NCI-H187 (cell line): ENCODE data around the gene ATP8A1.
"Not testable (repeated sequence)": the region's sequence is repeated elsewhere in the genome, so short reads cannot be mapped to it uniquely, and the experiment has no call there.

Experiments used
- DNase-seq, 2 experiments: peaks; one replicate each; lab custom pipeline; 2025; lab: John Stamatoyannopoulos, UW

ATP8A1 gene

DNA sequence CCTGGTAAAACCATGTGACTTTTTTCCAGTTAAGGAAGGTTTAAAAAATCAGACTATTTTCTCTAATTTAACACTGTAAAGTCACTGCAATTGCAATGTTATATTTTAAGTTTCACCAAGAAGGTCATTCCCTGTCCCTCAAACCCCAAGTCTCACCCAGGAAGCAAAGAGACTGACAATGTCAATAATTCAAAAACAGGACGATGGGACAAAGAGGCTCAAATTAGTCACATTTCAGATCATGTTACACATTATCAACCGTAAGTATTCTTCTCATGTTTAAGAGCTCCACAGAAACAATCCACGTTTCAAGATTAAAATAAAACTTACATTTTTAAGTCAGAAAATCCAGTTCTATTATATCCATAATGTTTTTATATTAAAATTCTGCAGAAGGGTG is 246.5 kb downstream of the ATP8A1 start:
- DNase-seq = no peak

DNA sequence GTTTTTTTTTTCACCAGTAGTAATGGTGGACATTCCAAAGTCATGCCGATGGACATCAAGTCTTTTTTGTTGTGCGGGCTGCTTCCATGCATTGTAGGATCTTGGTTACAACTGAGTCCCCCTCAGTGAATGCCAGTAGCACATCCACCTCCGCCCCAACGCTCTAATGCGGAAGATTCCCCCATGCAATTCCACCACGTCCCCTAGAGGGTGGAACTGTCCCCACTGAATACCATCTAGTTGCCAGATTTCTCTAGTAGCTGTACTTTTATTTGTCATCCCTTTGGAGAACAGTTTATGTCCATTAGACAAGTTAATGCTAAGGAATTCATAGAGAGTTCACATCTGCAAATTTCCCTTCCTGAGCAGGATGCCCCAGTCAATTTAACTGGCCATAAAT is 252.9 kb downstream of the ATP8A1 start:
- DNase-seq = no peak

DNA sequence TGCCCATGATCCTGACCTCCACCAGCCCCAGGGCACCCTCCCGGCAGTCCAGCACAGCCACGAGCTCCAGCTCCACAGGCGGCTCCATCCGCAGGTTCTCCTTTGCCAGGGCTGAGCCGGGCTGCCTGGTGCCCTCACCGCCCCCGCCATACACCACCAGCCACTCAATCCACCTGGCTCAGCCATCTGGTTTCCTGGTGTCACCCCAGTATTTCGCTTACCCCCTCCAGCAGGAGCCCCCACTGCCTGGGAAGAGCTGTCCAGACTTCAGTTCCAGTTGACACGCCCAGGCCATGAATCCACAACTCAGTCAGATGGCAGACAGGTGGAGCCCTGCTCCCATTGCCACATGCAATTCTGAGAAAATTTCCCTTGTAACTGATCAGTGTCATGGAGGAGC is 255.7 kb downstream of the ATP8A1 start:
- DNase-seq = no peak

DNA sequence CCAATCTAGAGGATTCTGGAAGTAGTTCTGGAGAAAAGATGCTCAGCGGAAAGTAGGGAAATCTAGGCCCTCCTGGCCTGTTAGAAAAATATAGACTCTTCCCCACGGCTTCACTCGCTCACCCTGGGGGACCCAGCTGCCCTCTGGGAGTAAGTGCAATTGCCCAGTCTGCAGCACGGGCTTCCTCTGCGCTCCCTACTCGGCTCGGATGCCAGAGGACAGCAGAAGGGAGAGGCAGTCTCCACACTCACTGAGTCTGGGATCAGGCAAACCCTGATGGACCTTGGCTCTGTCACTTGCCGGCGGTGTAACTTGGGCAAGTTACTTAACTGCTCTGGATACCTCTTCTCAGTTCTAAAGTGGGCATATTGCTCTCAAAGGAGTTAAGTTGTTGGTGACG is 257.5 kb downstream of the ATP8A1 start:
- DNase-seq = no peak

DNA sequence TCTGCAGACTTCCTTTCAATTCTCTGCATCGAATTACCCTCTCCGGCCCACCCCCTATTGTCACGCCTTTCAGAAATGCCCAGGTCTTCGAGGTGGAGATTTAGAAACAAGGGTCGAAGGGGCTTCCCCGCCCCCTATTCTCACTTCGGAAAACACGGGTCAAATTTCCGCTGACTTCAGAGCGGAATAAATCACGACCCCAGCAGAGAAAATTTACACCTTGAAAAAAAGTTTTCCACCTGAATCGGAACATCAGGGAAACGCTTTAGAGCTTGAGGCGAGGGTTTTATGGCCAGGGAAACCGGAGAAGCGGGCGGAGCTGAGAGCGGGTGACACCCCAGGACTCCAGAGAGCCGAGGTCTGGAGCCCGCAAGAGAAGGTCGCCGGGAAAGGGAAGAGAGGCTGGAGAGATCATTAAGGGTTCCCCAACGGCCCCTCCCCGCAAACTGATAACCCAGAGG is 258.0 kb downstream of the ATP8A1 start:
- DNase-seq = no peak

DNA sequence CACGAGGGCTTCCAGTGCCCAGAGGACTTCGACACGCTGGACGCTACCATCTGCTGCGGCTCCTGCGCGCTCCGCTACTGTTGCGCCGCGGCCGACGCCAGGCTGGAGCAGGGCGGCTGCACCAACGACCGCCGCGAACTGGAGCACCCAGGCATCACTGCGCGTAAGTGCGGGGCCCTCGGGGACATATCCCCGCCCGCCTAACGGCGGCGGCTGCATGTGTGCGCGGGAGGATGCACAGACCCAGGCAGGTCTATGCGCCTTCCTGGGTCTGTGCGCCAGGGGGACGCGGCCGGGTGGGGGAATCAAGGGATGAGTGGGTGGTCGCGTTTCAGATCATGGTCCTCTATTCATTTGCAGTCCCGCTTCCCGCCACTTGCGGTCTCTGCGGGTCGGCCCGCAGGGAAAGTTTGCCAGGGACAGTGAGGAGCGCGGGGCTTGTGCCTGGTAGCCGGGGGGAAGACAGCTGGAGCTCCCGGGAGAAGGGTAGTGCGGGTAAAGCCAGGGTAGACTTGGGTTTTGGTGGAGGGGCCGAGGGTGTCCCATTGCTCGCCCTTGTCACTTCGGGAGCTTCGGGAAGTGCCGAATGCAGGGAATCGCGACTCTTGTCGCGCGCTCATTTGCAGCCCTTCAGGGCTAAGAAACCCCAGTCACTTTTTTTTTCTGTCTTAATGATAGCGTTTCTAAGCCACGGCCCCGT is 258.6 kb downstream of the ATP8A1 start:
- DNase-seq = no peak

DNA sequence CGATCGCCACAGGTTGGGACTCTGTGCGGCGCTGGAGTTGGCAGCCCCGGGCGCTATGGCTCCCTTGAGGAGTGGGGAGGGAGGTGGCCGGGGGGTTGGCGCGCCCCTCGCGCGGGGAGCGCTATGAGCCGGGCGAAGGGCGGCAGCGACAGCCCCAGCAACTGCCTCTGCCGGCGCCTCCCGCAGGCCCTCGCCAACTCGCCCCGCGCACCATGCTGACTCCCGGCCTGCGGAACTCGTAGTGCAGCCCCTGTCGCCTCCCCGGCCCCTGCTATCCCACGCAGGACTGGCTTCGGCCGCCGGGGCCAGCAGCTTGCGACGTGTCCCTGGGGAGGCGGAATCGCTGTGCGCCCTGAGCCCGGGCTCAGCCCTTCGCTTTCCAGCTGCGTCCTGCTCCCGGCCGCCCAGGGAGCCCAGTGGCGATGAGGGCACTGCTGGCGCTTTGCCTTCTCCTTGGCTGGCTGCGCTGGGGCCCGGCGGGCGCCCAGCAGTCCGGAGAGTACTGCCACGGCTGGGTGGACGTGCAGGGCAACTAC is 259.2 kb downstream of the ATP8A1 start:
- no peak for DNase-seq

DNA sequence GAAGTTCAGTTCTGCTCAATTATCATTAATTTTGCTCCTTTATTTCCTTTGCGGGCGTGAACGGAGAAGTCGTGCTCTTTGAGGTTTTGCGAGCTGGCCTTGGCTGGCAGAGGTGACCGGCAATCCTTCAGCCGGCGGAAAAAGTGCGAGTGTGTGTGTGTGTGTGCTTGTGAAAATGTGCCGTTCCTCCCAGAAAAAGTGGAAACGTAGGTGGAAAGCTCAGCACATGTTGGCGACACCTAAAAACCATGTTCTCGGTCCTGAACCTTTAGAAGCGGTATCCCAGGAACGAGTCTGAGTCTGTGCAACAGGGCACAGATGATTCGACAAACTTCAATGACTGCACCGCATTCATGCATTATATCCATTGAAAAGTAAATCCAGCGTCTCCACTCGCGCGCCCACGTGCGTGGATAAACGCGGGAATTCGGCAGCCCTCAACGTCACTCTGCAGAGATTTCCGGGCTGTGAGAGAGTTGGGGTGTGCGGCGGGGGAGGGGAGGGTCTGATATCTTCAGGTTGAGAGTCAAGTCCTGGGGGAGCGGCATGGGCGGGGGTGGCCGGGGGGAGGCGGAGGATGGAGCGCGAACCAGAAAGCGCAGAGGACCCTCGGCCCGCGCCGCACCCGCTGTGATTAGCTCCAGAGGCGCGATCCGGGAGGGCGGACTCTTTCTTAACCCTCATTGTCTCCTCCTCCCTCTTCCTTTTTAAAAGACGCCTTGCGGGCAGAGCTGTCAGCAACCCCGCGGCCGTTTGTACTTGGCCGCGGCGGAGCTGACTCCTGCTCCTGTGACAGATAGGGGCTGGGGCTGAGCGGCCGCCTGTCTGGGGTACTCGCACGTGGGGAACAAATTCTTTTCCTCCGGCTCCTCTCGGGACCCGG is 259.9 kb downstream of the ATP8A1 start, which contains the start of gene SHISA3:
SHISA3 (plus strand) TSS at position 737 of the 883 bp plus-strand sequence. CDS start 569 bp downstream, outside the sequence.
- DNase-seq = no peak

DNA sequence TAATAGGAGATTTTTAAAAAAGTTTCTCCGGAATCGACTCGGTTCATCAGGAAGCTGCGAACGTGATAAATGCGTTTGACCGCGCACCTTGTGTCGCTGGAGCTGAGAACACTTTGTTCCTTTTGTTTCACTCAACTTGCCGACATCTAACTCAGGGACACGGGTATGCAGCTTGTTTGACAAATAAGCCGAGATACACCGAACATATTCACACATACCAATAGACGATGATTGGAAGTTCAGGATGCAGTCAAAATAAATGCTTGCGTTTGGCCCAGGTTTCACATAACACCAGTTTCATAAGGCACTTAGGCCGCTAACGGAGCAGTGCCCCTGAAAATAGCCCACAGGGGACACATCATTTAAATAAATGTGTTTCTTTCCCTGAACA is 260.5 kb downstream of the ATP8A1 start:
- no peak for DNase-seq

DNA sequence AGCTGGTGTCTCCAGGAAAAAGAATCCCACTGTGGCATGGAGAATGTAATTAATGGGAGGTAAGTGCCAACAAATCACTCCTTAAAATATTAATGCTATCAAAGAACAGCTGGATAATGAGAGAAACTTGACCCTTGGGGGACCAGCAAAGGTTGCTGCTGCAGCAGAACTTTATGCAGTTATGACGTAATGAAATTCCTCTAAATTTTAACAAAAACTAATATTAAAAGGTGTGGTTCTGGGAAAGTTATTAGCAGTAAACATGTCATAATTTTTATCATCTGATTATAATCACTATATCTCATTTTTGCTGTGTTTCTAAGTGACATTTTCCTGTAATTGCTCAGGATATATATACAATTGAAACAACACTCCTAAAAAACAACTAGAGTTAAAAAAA is 261.3 kb downstream of the ATP8A1 start:
- no peak for DNase-seq

DNA sequence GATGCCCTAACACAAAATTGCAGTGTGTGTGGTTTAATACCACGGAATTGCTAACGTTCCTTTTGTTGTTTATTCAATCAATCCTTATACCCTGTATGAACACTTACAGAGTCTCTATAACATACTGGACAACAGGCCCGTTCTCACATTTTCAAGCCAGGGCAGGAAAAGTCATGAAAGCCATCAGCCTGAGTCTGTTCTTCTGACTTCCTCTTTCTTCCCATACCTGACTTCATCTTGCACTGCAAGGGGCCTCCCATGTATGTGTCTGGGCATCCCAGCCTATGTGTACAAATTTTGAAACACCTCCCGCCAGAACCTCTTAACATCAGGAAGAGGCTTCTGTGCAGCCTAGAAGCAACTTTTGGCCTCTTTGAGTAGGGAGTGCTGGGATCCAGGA is 264.5 kb downstream of the ATP8A1 start:
- DNase-seq = no peak

DNA sequence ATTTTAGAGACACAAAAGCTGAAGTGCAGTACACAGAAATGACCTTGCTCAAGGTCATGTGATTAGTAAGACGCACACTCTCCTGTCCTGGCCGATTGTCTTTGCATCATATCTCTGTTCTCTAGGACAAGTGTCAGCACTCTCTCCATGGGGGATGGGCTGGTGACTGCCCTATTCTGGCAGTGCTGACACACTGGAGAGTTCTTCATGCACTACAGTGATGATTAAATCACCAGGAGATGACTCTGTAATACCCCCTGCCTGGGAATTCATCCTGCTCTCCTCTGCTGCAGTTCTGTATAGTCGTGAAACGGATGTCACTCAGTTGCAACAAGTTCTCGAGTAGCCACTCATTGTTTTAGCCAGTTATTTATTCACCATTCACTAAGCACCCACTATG is 264.9 kb downstream of the ATP8A1 start:
- DNase-seq = no peak

DNA sequence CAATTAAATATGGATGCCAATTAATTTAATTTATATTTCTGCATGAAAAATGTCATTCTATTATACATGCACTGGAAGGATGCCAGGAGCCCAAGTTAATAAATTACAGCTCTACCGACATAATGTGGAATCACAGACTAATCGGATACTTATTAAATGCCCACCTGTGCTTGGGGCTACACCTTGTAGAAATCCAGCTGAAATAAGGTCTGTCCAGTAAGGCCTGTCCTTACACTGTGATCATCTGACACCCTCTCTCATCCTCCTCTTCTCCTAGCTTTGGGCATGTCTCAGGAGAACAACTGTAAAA is 265.6 kb downstream of the ATP8A1 start:
- DNase-seq = no peak

DNA sequence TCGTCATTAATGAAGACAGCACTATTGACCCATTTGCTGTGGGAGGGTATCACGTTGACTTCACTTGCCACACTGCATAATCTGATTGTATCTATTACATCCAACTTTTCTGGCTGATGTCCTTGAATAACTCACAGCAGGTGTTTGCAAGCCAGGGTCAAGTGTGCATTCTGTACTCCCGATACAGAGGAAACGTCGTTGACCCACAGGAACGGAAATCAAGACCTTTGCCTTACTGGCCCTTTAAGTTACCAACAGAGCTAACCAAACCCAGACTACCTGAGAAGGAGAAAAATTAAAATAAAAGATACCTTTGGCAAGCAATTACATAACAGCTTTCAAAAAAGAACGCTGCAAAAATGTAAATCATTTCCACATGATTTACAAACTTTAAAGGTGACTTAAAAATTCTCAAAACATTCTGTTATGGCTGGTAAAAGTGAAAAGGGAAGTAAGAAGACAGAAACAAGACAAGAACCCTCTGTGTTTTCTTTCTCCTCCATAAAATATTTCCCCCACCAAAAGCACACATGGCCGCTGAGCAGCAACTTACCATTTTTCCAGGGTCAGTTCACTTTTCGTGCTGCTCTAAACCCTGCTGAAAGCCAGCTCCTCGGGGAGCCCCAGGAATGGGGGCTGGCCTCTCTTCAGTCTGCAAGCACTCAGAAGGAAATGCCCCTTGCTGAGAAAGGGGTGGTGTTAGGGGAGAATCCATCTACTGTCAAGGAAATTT is 266.1 kb downstream of the ATP8A1 start:
- no peak for DNase-seq

DNA sequence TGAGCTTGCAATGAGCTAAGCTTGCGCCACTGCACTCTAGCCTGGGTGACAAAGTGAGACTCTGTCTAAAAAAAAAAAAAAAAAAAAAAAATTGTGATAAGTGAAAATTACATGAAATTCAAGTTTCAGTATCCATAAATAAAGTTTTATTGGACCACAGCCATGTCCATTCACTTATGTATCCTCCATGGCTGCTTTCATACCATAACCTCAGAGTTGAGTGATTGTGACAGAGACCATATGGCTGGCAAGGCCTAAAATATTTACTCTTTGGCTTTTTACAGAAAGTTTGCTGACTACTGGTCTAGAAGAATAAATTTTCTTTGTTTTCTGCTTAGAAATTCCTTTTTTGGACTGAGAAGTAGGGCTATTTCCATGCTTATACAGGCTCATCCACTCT is 271.4 kb downstream of the ATP8A1 start:
- DNase-seq = no peak

DNA sequence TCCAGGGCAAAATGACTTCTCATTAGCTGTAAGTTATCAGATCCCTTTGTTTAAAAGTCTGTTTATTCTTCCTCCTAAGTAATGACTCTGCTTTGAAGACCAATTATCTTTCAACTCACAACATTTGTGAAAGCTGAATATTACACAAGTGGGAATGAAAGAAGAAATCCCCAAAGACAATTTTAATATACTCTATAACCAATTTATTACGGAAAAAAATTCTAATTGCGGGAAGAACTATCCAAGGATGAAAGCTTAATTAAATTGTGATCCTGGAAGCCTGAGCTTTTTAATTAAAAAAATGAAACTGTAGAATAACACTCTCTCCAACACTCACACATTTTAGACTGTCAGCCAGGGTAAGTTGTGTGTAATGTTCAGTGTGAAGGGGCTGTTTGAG is 275.2 kb downstream of the ATP8A1 start:
- DNase-seq = no peak

DNA sequence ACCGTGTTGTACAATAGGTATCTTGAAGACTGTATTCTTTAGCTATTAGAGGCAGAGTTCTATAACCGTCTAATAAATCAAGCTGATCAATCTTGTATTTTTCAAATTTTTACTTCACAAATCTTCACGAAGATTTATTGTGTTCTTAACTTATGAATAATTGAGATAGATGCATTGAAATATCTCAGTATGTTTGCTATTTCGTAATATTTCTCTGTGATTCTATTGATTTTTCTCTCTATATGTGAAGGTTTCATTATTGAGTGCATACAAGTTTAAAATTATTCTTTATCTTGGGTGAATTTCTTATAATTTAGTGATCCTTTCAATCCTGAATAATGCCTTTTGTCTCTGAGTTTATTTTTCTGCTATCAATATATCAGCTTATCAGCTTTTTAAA is 279.4 kb downstream of the ATP8A1 start:
- no peak for DNase-seq

DNA sequence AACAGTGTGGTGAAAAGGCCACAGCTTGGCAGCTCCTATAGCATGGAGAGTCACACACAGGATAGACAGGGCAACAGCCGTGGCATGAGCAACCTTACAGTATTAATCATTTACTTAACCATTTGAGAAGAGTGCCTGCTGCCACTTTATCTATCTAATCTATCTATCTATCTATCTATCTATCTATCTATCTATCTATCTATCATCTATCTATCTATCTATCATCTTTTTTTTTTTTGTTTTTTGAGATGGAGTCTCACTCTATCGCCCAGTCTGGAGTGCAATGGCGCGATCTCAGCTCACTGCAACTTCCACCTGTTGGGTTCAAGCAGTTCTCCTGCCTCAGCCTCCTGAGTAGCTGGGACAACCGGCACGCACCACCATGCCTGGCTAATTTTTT is 284.6 kb downstream of the ATP8A1 start:
- DNase-seq = not testable (repeated sequence)

DNA sequence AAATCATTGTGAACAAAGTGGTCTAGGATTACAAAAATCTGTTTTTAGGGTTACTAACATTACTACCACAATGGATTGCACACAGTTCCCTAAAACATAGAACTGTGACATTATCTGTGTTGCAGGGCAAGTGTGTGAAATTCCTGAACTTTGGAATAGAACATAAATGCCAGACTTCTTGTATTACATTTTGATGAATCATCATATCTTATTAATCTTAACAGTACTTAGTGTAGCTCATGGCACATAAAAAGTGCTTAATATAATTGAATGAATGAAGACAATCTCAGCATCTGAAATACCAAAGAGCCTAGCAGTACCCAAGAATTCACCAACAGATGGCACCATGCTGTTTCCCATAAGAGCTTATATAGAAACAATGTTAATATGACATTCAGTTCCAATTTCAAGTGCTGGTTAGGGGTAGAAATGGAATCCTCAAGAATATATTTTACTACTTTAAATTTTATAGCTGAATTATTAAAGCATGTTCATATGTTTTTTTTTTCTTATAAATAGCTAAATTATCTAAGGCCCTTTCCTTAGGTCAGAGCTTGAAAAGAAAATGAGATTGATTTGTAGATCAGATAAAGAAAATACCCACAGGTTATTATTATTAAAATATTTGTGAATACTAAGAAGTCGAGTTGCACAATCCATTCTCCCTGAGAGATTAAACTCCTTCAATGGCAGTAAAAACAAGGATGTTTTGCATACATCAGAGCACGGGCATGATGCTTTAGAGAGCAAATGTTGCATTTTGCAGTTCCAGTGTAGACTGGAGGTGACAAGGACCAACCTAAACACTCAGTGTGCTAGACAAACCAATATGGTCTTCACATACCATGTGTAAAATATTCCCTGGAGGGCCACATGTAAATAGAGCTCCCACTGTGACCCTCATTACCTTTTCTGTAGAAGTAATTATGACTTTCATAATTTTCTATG is 285.3 kb downstream of the ATP8A1 start:
- DNase-seq = no peak

DNA sequence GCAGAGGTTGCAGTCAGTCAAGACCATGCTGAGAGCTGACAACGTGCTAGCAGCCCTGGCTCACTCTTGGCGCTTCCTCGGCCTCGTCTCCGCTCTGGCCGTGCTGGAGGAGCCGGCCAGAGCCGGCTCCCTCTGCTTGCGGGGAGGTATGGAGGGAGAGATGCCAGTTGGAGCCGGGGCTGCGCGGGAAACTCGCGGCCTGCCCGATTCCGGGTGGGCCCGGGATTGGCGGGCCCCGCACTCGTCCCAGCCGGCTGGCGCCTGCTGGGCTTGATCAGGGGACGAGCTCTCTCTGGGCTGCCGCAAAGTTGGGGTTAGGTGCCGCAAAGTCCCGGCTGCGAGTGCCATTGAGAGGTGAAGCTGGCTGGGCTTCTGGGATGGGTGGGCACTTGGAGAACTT is 287.4 kb downstream of the ATP8A1 start:
- DNase-seq = no peak

DNA sequence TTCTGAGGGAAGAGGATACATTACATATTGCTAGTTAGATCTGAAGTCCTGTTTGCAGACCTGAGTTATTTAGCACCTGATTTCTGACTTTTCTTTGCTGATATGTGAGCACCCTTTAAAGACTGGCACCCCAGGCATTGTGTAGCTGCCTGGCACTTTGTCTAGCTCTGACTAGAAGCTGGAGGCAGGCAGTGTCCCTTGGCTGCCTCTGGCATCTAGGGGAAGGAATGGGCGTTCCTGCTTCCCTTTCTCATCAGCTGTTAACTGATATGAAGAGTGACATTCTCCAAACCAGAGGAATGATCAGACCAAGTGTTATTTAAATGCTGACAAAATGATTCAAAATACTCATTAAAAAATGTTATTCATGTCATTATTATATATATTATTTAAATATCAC is 289.9 kb downstream of the ATP8A1 start:
- no peak for DNase-seq
